ENCODE results near the gene TKFC. TPM values are rescaled to one million over a fixed set of nuclear protein-coding genes. Genes with fewer than 3 reads are reported as not detected.

Gene TKFC
- total and polyA plus RNA-seq, 2 donors from 2014 or later: 64.6 to 107 TPM

- no peaks in the 10 kb centered on the region for H3K27me3 ChIP-seq (ENCODE audit: control insufficient read depth, insufficient read depth, low read length)
Observed at GRCh38 chr11:61359516-61359915, 26.5 kb downstream of the TKFC start.

GRCh38 chr11:61361237-61361740 lies 28.3 kb downstream of the TKFC start:
- Histone ChIP-seq H3K4me3 (ENCODE audit: low read length in 3 of 3) (peak overlapping the region; percentile 85 to 96 (median 94)), H3K27ac (ENCODE audit: low read depth in 2 of 2, low read length in 2 of 2) (peak overlapping the region; percentile 97 to 99), H3K9me3 (ENCODE audit: control insufficient read depth in 2 of 3, insufficient read depth in 1 of 3, low read length in 3 of 3) (no peaks in the 10 kb centered on the region), H3K36me3 (ENCODE audit: control insufficient read depth in 2 of 3, insufficient read depth in 3 of 3, low read length in 3 of 3) (peaks cover 3 to 16% (median 6%) of the 10 kb centered on the region in 3 donors), H3K27me3 (ENCODE audit: control insufficient read depth, insufficient read depth, low read length) (no peaks in the 10 kb centered on the region), H3K9ac (ENCODE audit: low read length in 3 of 3) (peak overlapping the region; percentile 51 to 99 (median 82)), H3K4me1 (ENCODE audit: control insufficient read depth in 2 of 3, insufficient read depth in 2 of 3, low read depth in 1 of 3, low read length in 3 of 3) (peaks cover 0 to 12% (median 0%) of the 10 kb centered on the region in 3 donors)
- no peak for FAIRE-seq
- peak in 2 of 5 donors; percentile 9 for DNase-seq
- no peak for TF ChIP-seq CTCF (IDR thresholded peaks at IDR 0.05; ENCODE audit: borderline replicate concordance, extremely low read depth, insufficient read depth)
- intact Hi-C loops (cut with DNase I): no loop called here

More at GRCh38 chr11:61359516-61359915, 26.5 kb downstream of the TKFC start:
- peaks cover 0 to 9% (median 3%) of the 10 kb centered on the region in 3 donors for H3K36me3 ChIP-seq (ENCODE audit: control insufficient read depth in 2 of 3, insufficient read depth in 3 of 3, low read length in 3 of 3)
- no peaks in the 10 kb centered on the region for H3K9me3 ChIP-seq (ENCODE audit: control insufficient read depth in 2 of 3, insufficient read depth in 1 of 3, low read length in 3 of 3)
- FAIRE-seq (no peak), DNase-seq (no peak)
- intact Hi-C loops (cut with DNase I): no loop called here
- no peak overlapping the region for H3K9ac ChIP-seq (ENCODE audit: low read length in 3 of 3)
- TF ChIP-seq CTCF (IDR thresholded peaks at IDR 0.05; ENCODE audit: borderline replicate concordance, extremely low read depth, insufficient read depth): no peak
- H3K4me1 ChIP-seq (ENCODE audit: control insufficient read depth in 2 of 3, insufficient read depth in 2 of 3, low read depth in 1 of 3, low read length in 3 of 3): peaks cover 0 to 12% (median 0%) of the 10 kb centered on the region in 3 donors
- no peak overlapping the region for H3K27ac ChIP-seq (ENCODE audit: low read depth in 2 of 2, low read length in 2 of 2)
- H3K4me3 ChIP-seq (ENCODE audit: low read length in 3 of 3): no peak overlapping the region

- DNase-seq (peak; percentile 95 to 98 (median 97)), FAIRE-seq (no peak)
- Histone ChIP-seq H3K27me3 (ENCODE audit: control insufficient read depth, insufficient read depth, low read length) (no peaks in the 10 kb centered on the region), H3K4me1 (ENCODE audit: control insufficient read depth in 2 of 3, insufficient read depth in 2 of 3, low read depth in 1 of 3, low read length in 3 of 3) (peaks cover 0 to 14% (median 4%) of the 10 kb centered on the region in 3 donors), H3K36me3 (ENCODE audit: control insufficient read depth in 2 of 3, insufficient read depth in 3 of 3, low read length in 3 of 3) (peaks cover 5 to 21% (median 9%) of the 10 kb centered on the region in 3 donors), H3K9me3 (ENCODE audit: control insufficient read depth in 2 of 3, insufficient read depth in 1 of 3, low read length in 3 of 3) (no peaks in the 10 kb centered on the region), H3K4me3 (ENCODE audit: low read length in 3 of 3) (peak within 1 kb of the TSS; percentile 85 to 96 (median 94)), H3K27ac (ENCODE audit: low read depth in 2 of 2, low read length in 2 of 2) (peak within 1 kb of the TSS; percentile 97 to 99), H3K9ac (ENCODE audit: low read length in 3 of 3) (peak within 1 kb of the TSS; percentile 82 to 99 (median 91))
- no peak for TF ChIP-seq CTCF (IDR thresholded peaks at IDR 0.05; ENCODE audit: borderline replicate concordance, extremely low read depth, insufficient read depth)
- intact Hi-C loops (cut with DNase I): no loop called here
Observed at GRCh38 chr11:61361741-61362541, 28.9 kb downstream of the TKFC start, which contains the start of the genes CYB561A3 and TMEM138. TSS of gene CYB561A3 (minus strand) at chr11:61361882. CDS start at chr11:61356713, 5,169 bp downstream. TSS of gene TMEM138 (plus strand) at chr11:61362374. CDS start at chr11:61364391, 2,017 bp downstream.

Measured in kidney (tissue), 14 donors.